HCT116 (cell line): ENCODE data around the gene SLC15A3. TPM values are rescaled to one million over a fixed set of nuclear protein-coding genes. Genes with fewer than 3 reads are reported as not detected.
A peak's percentile ranks its signal among the peaks of the same experiment; 100 is the strongest.

ENCODE experiments used
- ATAC-seq: fragments of 200-7000 bp; cut with Tn5 transposase; 2 replicates; pipeline ENCODE4 v1.9.1; 2020; ENCODE audit warnings: mild to moderate bottlenecking, moderate library complexity
- BruUV-seq: library from RNA; stranded (reverse); fragments of 400-500 nt; replicated peaks from 2 replicates; lab custom pipeline; 2021; lab: Mats Ljungman, UMichigan
- CTCF ChIA-PET: fragments of 300-600 bp; sonication (Branson Sonifier 250); formaldehyde crosslinking; loops from one replicate; lab custom pipeline; 2021; ENCODE audit warnings: antibody characterized with exemption; lab: Charles Lee
- POLR2A ChIA-PET: fragments of 300-600, 350-600 bp; sonication (Branson Sonifier 250); formaldehyde crosslinking; loops from one replicate; lab custom pipeline; 2021; ENCODE audit warnings: antibody characterized with exemption; lab: Charles Lee
- RAD21 ChIA-PET, 2 experiments: fragments of 300-600 bp; sonication (Branson Sonifier 250); formaldehyde crosslinking; loops; one replicate each; lab custom pipeline; 2023; ENCODE audit warnings: low total read pairs in 2 of 2; ENCODE audit not compliant: uncharacterized antibody in 2 of 2, unreplicated experiment in 2 of 2, low non-redundant PET in 1 of 2; lab: Charles Lee
- DNase-seq: peaks from one replicate; pipeline ENCODE4 v3.0.0-alpha.2; 2010; ENCODE audit warnings: low read depth, low spot score
- H2AFZ ChIP-seq: fragments of 200-600 bp; shearing (Covaris generic), sonication (generic); 2 replicates; pipeline ENCODE4 v1.6.1; 2017; ENCODE audit warnings: low read depth, mixed run types, mixed read lengths, antibody characterized with exemption, low read length; ENCODE audit not compliant: poor library complexity, severe bottlenecking
- H3K27ac ChIP-seq: 2 replicates; pipeline ENCODE4 v1.5.1; 2012; ENCODE audit warnings: low read depth, low read length
- H3K27me3 ChIP-seq: fragments of 200-600 bp; sonication (generic); 2 replicates; pipeline ENCODE4 v1.6.1; 2016; ENCODE audit warnings: mixed run types, low read length, mixed read lengths; ENCODE audit not compliant: insufficient read depth
- H3K36me3 ChIP-seq, 2 experiments: fragments of 200-500 bp in 1 of 2; fragments of 200-600 bp in 1 of 2; sonication (Bioruptor generic) in 1 of 2; sonication (generic) in 1 of 2; 2 replicates each; pipeline versions ENCODE4 v1.5.1 to v1.6.1; 2014 to 2016; ENCODE audit warnings: low read length in 2 of 2, inconsistent platforms in 1 of 2, mixed read lengths in 1 of 2, mixed run types in 1 of 2; ENCODE audit not compliant: insufficient read depth in 2 of 2, control insufficient read depth in 1 of 2
- H3K4me1 ChIP-seq, 2 experiments: fragments of 200-600 bp in 1 of 2; sonication (generic) in 1 of 2; 2 replicates each; pipeline versions ENCODE4 v1.5.1 to v1.6.1; 2012 to 2017; ENCODE audit warnings: low read length in 2 of 2, inconsistent platforms in 1 of 2, mild to moderate bottlenecking in 1 of 2, mixed read lengths in 1 of 2, mixed run types in 1 of 2, moderate library complexity in 1 of 2; ENCODE audit not compliant: insufficient read depth in 2 of 2, control insufficient read depth in 1 of 2
- H3K4me2 ChIP-seq: fragments of 200-600 bp; sonication (generic); 2 replicates; pipeline ENCODE4 v1.6.1; 2017; ENCODE audit warnings: mixed run types, low read length, mixed read lengths
- H3K4me3 ChIP-seq, 2 experiments: fragments of 200-600 bp in 1 of 2; sonication (generic) in 1 of 2; replicated peaks in 1 of 2; 2 replicates each; pipeline ENCODE4 v1.5.1; 2011 to 2016; ENCODE audit warnings: low read length in 2 of 2, control low read depth in 1 of 2, low read depth in 1 of 2, mild to moderate bottlenecking in 1 of 2, mixed read lengths in 1 of 2, mixed run types in 1 of 2
- H3K79me2 ChIP-seq: fragments of 200-600 bp; sonication (generic); 2 replicates; pipeline ENCODE4 v1.6.1; 2017; ENCODE audit warnings: mild to moderate bottlenecking, mixed run types, low read length, moderate library complexity, mixed read lengths; ENCODE audit not compliant: insufficient read depth
- H3K9ac ChIP-seq: fragments of 200-600 bp; sonication (generic); 2 replicates; pipeline ENCODE4 v1.6.1; 2016; ENCODE audit warnings: low read length, mixed read lengths
- H3K9me2 ChIP-seq: fragments of 200-600 bp; sonication (generic), shearing (Covaris generic); 2 replicates; pipeline ENCODE4 v1.6.1; 2017; ENCODE audit warnings: mixed run types, mild to moderate bottlenecking, moderate library complexity; ENCODE audit not compliant: insufficient read depth
- H3K9me3 ChIP-seq, 2 experiments: fragments of 200-500 bp in 1 of 2; fragments of 200-600 bp in 1 of 2; sonication (Bioruptor generic) in 1 of 2; sonication (generic) in 1 of 2; 2 replicates each; pipeline ENCODE4 v1.6.1; 2014 to 2017; ENCODE audit warnings: low read length in 2 of 2, mixed read lengths in 2 of 2, inconsistent platforms in 1 of 2, low read depth in 1 of 2, mild to moderate bottlenecking in 1 of 2, mixed run types in 1 of 2, moderate library complexity in 1 of 2; ENCODE audit not compliant: control insufficient read depth in 1 of 2, insufficient read depth in 1 of 2
- H4K20me1 ChIP-seq: fragments of 200-600 bp; sonication (generic), shearing (Covaris generic); 2 replicates; pipeline ENCODE4 v1.6.1; 2017; ENCODE audit warnings: mixed run types, mild to moderate bottlenecking, moderate library complexity; ENCODE audit not compliant: insufficient read depth
- ATF3 ChIP-seq: IDR thresholded peaks from 2 replicates; pipeline ENCODE4 v1.6.1; 2012
- CEBPB ChIP-seq: IDR thresholded peaks from 2 replicates; pipeline ENCODE4 v1.6.1; 2012; ENCODE audit warnings: low read depth
- CTCF ChIP-seq, 3 experiments: fragments of 200-600 bp in 1 of 3; sonication (generic) in 1 of 3; IDR thresholded peaks in 2 of 3; conservative IDR thresholded peaks in 1 of 3; 2 replicates each; pipeline ENCODE4 v1.5.1; 2012 to 2017; ENCODE audit warnings: low read depth in 2 of 3, low read length in 2 of 3, antibody characterized with exemption in 1 of 3, borderline replicate concordance in 1 of 3, control low read depth in 1 of 3, mild to moderate bottlenecking in 1 of 3, mixed read lengths in 1 of 3, mixed run types in 1 of 3, moderate library complexity in 1 of 3; ENCODE audit not compliant: insufficient read depth in 1 of 3
- FOSL1 ChIP-seq: IDR thresholded peaks from 2 replicates; pipeline ENCODE4 v1.6.1; 2012; ENCODE audit warnings: low read depth
- RAD21 ChIP-seq: IDR thresholded peaks from 2 replicates; pipeline ENCODE4 v1.6.1; 2012; ENCODE audit warnings: low read depth, mild to moderate bottlenecking
- SIN3A ChIP-seq: IDR thresholded peaks from 2 replicates; pipeline ENCODE4 v1.6.1; 2012; ENCODE audit warnings: low read depth
- SP1 ChIP-seq: IDR thresholded peaks from 2 replicates; pipeline ENCODE4 v1.6.1; 2012; ENCODE audit warnings: low read depth
- SRF ChIP-seq: IDR thresholded peaks from 2 replicates; pipeline ENCODE4 v1.6.1; 2012; ENCODE audit warnings: low read depth
- YY1 ChIP-seq: IDR thresholded peaks from 2 replicates; pipeline ENCODE4 v1.6.1; 2011; ENCODE audit warnings: low read length, low read depth, moderate library complexity, mild to moderate bottlenecking; ENCODE audit not compliant: insufficient replicate concordance; ENCODE audit errors: extremely low read depth
- ZFX ChIP-seq: fragments of 450-650 bp; IDR thresholded peaks from 2 replicates; pipeline ENCODE4 v1.6.1; 2017
- ZNF274 ChIP-seq: fragments of 200-500 bp; sonication (Bioruptor generic); IDR thresholded peaks from 2 replicates; pipeline ENCODE4 v1.6.1; 2014; ENCODE audit warnings: mild to moderate bottlenecking, low read depth, low read length, inconsistent platforms
- intact Hi-C: fragments of 100-400 bp; cut with micrococcal nuclease; formaldehyde crosslinking; loops from 2 replicates; pipeline ENCODE4 v1.10.0; 2022
- total RNA-seq: library from RNA; stranded (reverse); gene quantifications from one replicate; pipeline ENCODE4 v1.2.1, GENCODE V29; 2021; ENCODE audit not compliant: unreplicated experiment
- TF ChIP-seq, protein P1 (sequence below): IDR thresholded peaks from 2 replicates; pipeline ENCODE4 v1.6.1; 2012
- TF ChIP-seq, protein P2 (sequence below): IDR thresholded peaks from 2 replicates; pipeline ENCODE4 v1.6.1; 2012; ENCODE audit warnings: low read depth

Gene SLC15A3
- total RNA-seq, 1 experiment from 2014 or later, result not detected

DNA sequence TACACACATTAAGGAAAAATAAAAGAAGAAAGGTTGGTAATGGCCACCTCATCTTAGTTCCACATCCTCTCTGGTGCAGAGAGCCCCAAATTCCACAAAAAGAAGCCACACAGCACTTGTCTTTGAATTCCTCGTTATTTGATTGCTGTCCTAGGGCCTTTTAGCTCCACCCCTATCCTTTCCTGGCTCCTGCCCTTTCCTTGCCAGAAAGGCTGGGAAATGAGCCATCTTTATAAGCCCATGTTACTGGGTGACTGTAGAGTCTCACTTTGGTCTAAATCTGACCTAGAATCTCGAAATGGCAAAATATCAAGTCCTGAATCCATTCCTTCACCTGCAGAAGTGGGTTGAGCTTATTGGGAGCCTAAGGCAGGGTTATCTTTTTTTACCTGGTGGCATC lies 32.0 kb downstream of the SLC15A3 start:
- intact Hi-C loops, result loop anchor here (10.0 kb wide), 1 partner anchor 265 kb away; no protein-coding TSS in a partner anchor
- H3K4me3 ChIP-seq, result no peak overlapping the region
- no peaks in the 10 kb centered on the region; the same call in 1 of the 2 replicates for H4K20me1 ChIP-seq
- H3K27ac ChIP-seq, result no peak overlapping the region
- POLR2A ChIA-PET, result no interaction called here
- peaks cover 9 to 23% of the 10 kb centered on the region in 2 experiments; a peak in 2 of 4 replicates for H3K36me3 ChIP-seq
- H3K9me2 ChIP-seq, result no peaks in the 10 kb centered on the region
- H3K79me2 ChIP-seq, result peaks cover 50% of the 10 kb centered on the region
- H3K4me1 ChIP-seq, result peaks cover 30 to 58% of the 10 kb centered on the region in 2 experiments
- no peaks in the 10 kb centered on the region for H3K27me3 ChIP-seq
- BruUV-seq, result no TSS peak
- ATAC-seq (no peak), DNase-seq (no peak)
- RAD21 ChIA-PET, result no interaction called here
- H2AFZ ChIP-seq, result no peak overlapping the region
- CTCF ChIA-PET, result no interaction called here
- TF ChIP-seq ATF3, result no peak
- TF ChIP-seq, protein P1, sequence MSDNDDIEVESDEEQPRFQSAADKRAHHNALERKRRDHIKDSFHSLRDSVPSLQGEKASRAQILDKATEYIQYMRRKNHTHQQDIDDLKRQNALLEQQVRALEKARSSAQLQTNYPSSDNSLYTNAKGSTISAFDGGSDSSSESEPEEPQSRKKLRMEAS, result no peak
- TF ChIP-seq ZNF274, result no peak
- no peak for TF ChIP-seq CEBPB
- TF ChIP-seq, all 23 proteins: peak for 0
- H3K4me2 ChIP-seq, result no peak overlapping the region
- no peak overlapping the region for H3K9ac ChIP-seq
- H3K9me3 ChIP-seq, result no peaks in the 10 kb centered on the region

GRCh38 chr11:60919320-60919719 lies 32.7 kb downstream of the SLC15A3 start:
- H3K9me3 ChIP-seq, result no peaks in the 10 kb centered on the region
- ATAC-seq, result no peak
- H3K9ac ChIP-seq, result no peak overlapping the region
- no peaks in the 10 kb centered on the region for H3K9me2 ChIP-seq
- no peak overlapping the region for H3K27ac ChIP-seq
- H3K4me3 ChIP-seq, result no peak overlapping the region
- peak overlapping the region; percentile 61 for H3K4me2 ChIP-seq
- H3K4me1 ChIP-seq, result peaks cover 30 to 63% of the 10 kb centered on the region in 2 experiments
- ChIA-PET POLR2A (no interaction called here), RAD21 (no interaction called here), CTCF (interaction anchor here (1.4 kb wide), 1 partner anchor 20 kb away, joined by 6 read pairs; no protein-coding TSS in a partner anchor)
- no TSS peak for BruUV-seq
- no peak for DNase-seq
- peaks cover 56% of the 10 kb centered on the region for H3K79me2 ChIP-seq
- H3K36me3 ChIP-seq, result peaks cover 9 to 23% of the 10 kb centered on the region in 2 experiments; a peak in 2 of 4 replicates
- H2AFZ ChIP-seq, result no peak overlapping the region
- no peaks in the 10 kb centered on the region for H3K27me3 ChIP-seq
- intact Hi-C loops, result loop anchor here (10.0 kb wide), 1 partner anchor 265 kb away; no protein-coding TSS in a partner anchor
- H4K20me1 ChIP-seq, result no peaks in the 10 kb centered on the region; the same call in 1 of the 2 replicates
- no peak for TF ChIP-seq ZFX
- no peak for TF ChIP-seq SP1
- TF ChIP-seq, protein P1, result no peak
- no peak for TF ChIP-seq SIN3A
- no peak for TF ChIP-seq ATF3
- TF ChIP-seq FOSL1, result no peak
- TF ChIP-seq, protein P2, sequence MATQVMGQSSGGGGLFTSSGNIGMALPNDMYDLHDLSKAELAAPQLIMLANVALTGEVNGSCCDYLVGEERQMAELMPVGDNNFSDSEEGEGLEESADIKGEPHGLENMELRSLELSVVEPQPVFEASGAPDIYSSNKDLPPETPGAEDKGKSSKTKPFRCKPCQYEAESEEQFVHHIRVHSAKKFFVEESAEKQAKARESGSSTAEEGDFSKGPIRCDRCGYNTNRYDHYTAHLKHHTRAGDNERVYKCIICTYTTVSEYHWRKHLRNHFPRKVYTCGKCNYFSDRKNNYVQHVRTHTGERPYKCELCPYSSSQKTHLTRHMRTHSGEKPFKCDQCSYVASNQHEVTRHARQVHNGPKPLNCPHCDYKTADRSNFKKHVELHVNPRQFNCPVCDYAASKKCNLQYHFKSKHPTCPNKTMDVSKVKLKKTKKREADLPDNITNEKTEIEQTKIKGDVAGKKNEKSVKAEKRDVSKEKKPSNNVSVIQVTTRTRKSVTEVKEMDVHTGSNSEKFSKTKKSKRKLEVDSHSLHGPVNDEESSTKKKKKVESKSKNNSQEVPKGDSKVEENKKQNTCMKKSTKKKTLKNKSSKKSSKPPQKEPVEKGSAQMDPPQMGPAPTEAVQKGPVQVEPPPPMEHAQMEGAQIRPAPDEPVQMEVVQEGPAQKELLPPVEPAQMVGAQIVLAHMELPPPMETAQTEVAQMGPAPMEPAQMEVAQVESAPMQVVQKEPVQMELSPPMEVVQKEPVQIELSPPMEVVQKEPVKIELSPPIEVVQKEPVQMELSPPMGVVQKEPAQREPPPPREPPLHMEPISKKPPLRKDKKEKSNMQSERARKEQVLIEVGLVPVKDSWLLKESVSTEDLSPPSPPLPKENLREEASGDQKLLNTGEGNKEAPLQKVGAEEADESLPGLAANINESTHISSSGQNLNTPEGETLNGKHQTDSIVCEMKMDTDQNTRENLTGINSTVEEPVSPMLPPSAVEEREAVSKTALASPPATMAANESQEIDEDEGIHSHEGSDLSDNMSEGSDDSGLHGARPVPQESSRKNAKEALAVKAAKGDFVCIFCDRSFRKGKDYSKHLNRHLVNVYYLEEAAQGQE, result no peak
- no peak for TF ChIP-seq YY1
- TF ChIP-seq ZNF274, result no peak
- TF ChIP-seq SRF, result no peak
- no peak for TF ChIP-seq CTCF (IDR thresholded peaks at IDR 0.05 in 2 of 3, conservative IDR thresholded peaks at IDR 0.05 in 1 of 3; ENCODE audit: borderline replicate concordance in 1 of 3, insufficient read depth in 1 of 3, low read depth in 2 of 3, low read length in 2 of 3)
- no peak for TF ChIP-seq RAD21
